Tibial artery (tissue), 4 donors: Measurements from ENCODE around the gene DYNC1H1.

ENCODE experiments used
- DNase-seq, 2 donors: peaks; one replicate each; pipeline ENCODE4 v3.0.0-alpha.2; 2019
- H3K27ac ChIP-seq, 2 donors: fragments of 200-600 bp; sonication (generic) in 1 of 2; 1 replicate in 1 of 2; 2 replicates in 1 of 2; pipeline ENCODE4 v1.5.1; 2018 to 2019; ENCODE audit warnings: mild to moderate bottlenecking in 1 of 2
- H3K27me3 ChIP-seq, 2 donors: fragments of 200-600 bp; sonication (generic) in 1 of 2; one replicate each; pipeline versions ENCODE4 v1.5.1 to v1.6.0; 2016 to 2019
- H3K36me3 ChIP-seq, 3 donors: fragments of 200-600 bp; sonication (generic) in 2 of 3; one replicate each; pipeline ENCODE4 v1.5.1; 2016 to 2019; ENCODE audit warnings: mild to moderate bottlenecking in 2 of 3
- H3K4me1 ChIP-seq, 4 donors: fragments of 200-600 bp; sonication (generic) in 2 of 4; 1 replicate in 3 of 4; 2 replicates in 1 of 4; pipeline ENCODE4 v1.5.1; 2016 to 2019
- H3K4me3 ChIP-seq, 2 donors: fragments of 200-600 bp; sonication (generic) in 1 of 2; 1 replicate in 1 of 2; 2 replicates in 1 of 2; pipeline ENCODE4 v1.5.1; 2018 to 2019; ENCODE audit warnings: mild to moderate bottlenecking in 2 of 2
- H3K9me3 ChIP-seq, 3 donors: fragments of 200-600 bp; sonication (generic) in 1 of 3; one replicate each; pipeline ENCODE4 v1.5.1; 2016 to 2019
- intact Hi-C: fragments of 100-400 bp; cut with DNase I; formaldehyde crosslinking; loops from one replicate; pipeline ENCODE4 v1.15.0; 2023; ENCODE audit warnings: low total_unique reads
- TF ChIP-seq, protein P1 (sequence below), 2 experiments: fragments of 200-600 bp in 1 of 2; fragments of 450-650 bp in 1 of 2; IDR thresholded peaks; one replicate each; pipeline ENCODE4 v1.5.1; 2017 to 2019; ENCODE audit warnings: antibody characterized with exemption in 2 of 2, mild to moderate bottlenecking in 1 of 2, moderate library complexity in 1 of 2

The DYNC1H1 gene

DNA sequence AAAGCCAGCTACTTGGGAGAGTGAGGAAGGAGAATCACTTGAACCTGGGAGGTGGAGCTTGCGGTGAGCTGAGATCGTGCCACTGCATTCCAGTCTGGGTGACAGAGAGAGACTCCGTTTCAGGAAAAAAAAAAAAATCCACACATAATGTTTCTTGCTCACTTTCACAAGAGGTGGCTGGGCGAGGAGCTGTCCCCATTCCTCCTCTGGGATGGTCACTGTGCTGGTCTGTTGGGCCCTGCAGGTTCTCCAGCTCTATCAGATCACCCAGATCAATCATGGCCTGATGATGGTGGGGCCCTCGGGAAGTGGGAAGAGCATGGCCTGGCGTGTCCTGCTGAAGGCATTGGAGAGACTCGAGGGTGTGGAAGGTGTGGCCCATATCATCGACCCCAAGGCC, 47.3 kb downstream of the DYNC1H1 start:
- intact Hi-C loops = no loop called here
- TF ChIP-seq, protein P1, sequence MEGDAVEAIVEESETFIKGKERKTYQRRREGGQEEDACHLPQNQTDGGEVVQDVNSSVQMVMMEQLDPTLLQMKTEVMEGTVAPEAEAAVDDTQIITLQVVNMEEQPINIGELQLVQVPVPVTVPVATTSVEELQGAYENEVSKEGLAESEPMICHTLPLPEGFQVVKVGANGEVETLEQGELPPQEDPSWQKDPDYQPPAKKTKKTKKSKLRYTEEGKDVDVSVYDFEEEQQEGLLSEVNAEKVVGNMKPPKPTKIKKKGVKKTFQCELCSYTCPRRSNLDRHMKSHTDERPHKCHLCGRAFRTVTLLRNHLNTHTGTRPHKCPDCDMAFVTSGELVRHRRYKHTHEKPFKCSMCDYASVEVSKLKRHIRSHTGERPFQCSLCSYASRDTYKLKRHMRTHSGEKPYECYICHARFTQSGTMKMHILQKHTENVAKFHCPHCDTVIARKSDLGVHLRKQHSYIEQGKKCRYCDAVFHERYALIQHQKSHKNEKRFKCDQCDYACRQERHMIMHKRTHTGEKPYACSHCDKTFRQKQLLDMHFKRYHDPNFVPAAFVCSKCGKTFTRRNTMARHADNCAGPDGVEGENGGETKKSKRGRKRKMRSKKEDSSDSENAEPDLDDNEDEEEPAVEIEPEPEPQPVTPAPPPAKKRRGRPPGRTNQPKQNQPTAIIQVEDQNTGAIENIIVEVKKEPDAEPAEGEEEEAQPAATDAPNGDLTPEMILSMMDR (IDR thresholded peaks at IDR 0.05) = no peak
- no peak overlapping the region for H3K27ac ChIP-seq
- no peak for DNase-seq
- H3K4me1 ChIP-seq = no peaks in the 10 kb centered on the region
- H3K36me3 ChIP-seq = peaks cover 100% of the 10 kb centered on the region in 3 donors
- no peaks in the 10 kb centered on the region for H3K27me3 ChIP-seq
- H3K4me3 ChIP-seq = no peak overlapping the region
- H3K9me3 ChIP-seq = no peaks in the 10 kb centered on the region

DNA sequence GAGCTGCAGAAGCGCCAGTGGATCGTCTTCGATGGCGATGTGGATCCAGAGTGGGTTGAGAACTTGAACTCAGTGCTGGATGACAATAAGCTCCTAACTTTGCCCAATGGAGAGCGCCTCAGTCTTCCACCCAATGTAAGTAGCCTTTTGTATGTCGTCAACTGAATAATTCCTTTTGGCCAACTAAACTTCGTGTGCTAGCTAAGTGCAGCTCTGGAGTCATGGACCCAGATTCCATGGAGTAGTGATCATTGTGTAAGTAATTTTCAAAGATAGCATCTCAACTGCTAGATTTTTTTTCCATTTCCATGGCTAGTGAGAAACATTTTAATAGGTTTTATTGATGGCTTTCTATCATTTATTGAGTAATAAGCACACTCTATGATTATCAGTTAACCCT, 48.0 kb downstream of the DYNC1H1 start:
- H3K4me3 ChIP-seq = no peak overlapping the region
- H3K36me3 ChIP-seq = peaks cover 100% of the 10 kb centered on the region in 3 donors
- DNase-seq = no peak
- H3K9me3 ChIP-seq = no peaks in the 10 kb centered on the region
- H3K4me1 ChIP-seq = no peaks in the 10 kb centered on the region
- H3K27ac ChIP-seq = no peak overlapping the region
- intact Hi-C loops = no loop called here
- TF ChIP-seq, protein P1 (IDR thresholded peaks at IDR 0.05) = no peak
- H3K27me3 ChIP-seq = no peaks in the 10 kb centered on the region

DNA sequence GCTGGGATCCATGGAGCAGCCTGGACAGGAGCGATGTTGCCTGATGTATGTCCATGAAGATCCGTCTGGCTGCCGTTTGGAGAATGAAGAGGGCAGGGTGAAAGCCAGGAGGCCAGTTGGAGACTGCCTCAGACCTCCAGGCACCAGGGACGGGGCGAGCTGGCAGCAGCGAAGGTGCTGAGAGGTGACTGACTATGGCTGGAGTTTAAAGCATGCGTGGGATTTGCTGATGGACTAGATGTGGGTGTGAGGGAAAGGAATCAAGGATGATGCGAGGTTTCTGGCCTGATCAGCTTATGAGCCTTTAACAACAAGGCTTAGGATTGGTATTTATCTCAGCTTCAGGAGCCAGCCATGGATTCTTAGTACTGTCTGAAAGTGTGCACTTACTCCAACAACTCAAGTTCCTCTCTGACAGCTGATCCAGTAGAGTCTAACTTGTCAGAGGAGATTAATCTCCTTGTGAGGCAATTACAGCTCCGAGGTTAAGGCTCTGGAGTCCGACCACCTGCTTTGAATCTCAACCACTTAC, 49.4 kb downstream of the DYNC1H1 start:
- Histone ChIP-seq H3K36me3 (peaks cover 100% of the 10 kb centered on the region in 3 donors), H3K9me3 (no peaks in the 10 kb centered on the region), H3K27ac (no peak overlapping the region), H3K27me3 (no peaks in the 10 kb centered on the region), H3K4me1 (no peaks in the 10 kb centered on the region), H3K4me3 (no peak overlapping the region)
- intact Hi-C loops = no loop called here
- no peak for DNase-seq
- TF ChIP-seq, protein P1 (IDR thresholded peaks at IDR 0.05) = no peak

DNA sequence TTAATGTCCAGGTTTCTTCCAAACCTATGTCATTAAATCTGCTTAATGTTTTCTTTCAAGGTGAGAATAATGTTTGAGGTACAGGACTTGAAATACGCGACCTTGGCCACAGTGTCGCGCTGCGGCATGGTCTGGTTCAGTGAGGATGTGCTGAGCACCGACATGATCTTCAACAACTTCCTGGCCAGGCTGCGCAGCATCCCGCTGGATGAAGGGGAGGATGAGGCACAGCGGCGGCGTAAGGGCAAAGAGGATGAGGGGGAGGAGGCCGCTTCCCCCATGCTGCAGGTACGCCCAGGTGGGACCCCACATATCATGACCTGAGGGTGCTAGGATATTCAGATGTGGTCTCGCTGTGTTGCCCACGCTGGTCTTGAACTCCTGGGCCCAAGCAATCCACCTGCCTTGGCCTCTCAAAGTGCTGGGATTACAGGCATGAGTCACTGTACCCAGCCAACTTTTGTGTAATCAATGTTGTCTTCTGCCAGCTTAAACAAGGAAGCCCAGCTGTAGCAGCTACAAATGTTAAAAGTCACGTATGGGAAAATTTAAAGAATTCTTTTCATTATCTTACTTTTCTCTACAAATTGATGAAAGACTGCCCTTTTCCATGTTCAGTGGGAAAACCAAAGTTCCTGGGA, 50.8 kb downstream of the DYNC1H1 start:
- Histone ChIP-seq H3K4me3 (no peak overlapping the region), H3K36me3 (peaks cover 99 to 100% (median 100%) of the 10 kb centered on the region in 3 donors), H3K27me3 (no peaks in the 10 kb centered on the region), H3K9me3 (no peaks in the 10 kb centered on the region), H3K27ac (no peak overlapping the region), H3K4me1 (no peaks in the 10 kb centered on the region)
- TF ChIP-seq, protein P1 (IDR thresholded peaks at IDR 0.05) = no peak
- no peak for DNase-seq
- intact Hi-C loops = no loop called here

DNA sequence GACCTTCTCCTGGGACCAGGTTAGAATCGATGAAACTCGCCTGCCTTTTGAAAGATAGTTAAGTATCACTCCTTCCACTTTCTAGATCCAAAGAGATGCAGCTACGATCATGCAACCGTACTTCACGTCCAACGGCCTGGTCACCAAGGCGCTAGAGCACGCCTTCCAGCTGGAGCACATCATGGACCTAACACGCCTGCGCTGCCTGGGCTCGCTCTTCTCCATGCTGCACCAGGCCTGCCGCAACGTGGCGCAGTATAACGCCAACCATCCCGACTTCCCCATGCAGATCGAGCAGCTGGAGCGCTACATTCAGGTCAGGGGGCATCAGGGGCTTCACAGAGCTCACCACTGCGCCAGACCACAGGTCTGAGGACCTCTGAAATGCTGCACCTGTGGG, 51.4 kb downstream of the DYNC1H1 start:
- H3K9me3 ChIP-seq = no peaks in the 10 kb centered on the region
- H3K4me3 ChIP-seq = no peak overlapping the region
- no peaks in the 10 kb centered on the region for H3K27me3 ChIP-seq
- H3K36me3 ChIP-seq = peaks cover 99 to 100% (median 100%) of the 10 kb centered on the region in 3 donors
- intact Hi-C loops = no loop called here
- no peak overlapping the region for H3K27ac ChIP-seq
- no peaks in the 10 kb centered on the region for H3K4me1 ChIP-seq
- TF ChIP-seq, protein P1 (IDR thresholded peaks at IDR 0.05) = no peak
- DNase-seq = no peak
